IMR-90 (cell line): ENCODE results near the gene FAHD1. TPM values are rescaled to one million over a fixed set of nuclear protein-coding genes. Genes with fewer than 3 reads are reported as not detected.
A peak's percentile ranks its signal among the peaks of the same experiment; 100 is the strongest.

Experiments
- BHLHE40 ChIP-seq: fragments of 150-350 bp; IDR thresholded peaks from 2 replicates; pipeline ENCODE4 v1.6.1; 2016; ENCODE audit warnings: mild to moderate bottlenecking, low read depth, low read length
- CEBPB ChIP-seq: IDR thresholded peaks from 2 replicates; pipeline ENCODE4 v1.6.1; 2012; ENCODE audit warnings: low read depth, low read length, improper control_type of control experiment
- RCOR1 ChIP-seq: IDR thresholded peaks from 2 replicates; pipeline ENCODE4 v1.6.1; 2012; ENCODE audit warnings: mild to moderate bottlenecking, low read length, improper control_type of control experiment; ENCODE audit not compliant: insufficient replicate concordance
- polyA plus RNA-seq, 3 experiments: library from polyadenylated mRNA; depleted of rRNA; stranded (reverse); fragments of >200 nt; gene quantifications; 2 replicates each; pipeline ENCODE4 v1.2.3, GENCODE V29; 2012; ENCODE audit warnings: low replicate concordance in 1 of 3
- total RNA-seq: library from RNA; depleted of rRNA; stranded (reverse); fragments of >200 nt; gene quantifications from 2 replicates; pipeline ENCODE4 v1.2.3, GENCODE V29; 2012
- TF ChIP-seq, protein P1 (sequence below): fragments of 150-350 bp; IDR thresholded peaks from 2 replicates; pipeline ENCODE4 v1.6.1; 2016; ENCODE audit warnings: low read depth, mild to moderate bottlenecking, low read length, moderate library complexity, borderline replicate concordance

FAHD1 gene
- total and polyA plus RNA-seq, 2 of the 4 experiments (the other 2 are of a cell fraction): 65.3 to 85.9 TPM

DNA sequence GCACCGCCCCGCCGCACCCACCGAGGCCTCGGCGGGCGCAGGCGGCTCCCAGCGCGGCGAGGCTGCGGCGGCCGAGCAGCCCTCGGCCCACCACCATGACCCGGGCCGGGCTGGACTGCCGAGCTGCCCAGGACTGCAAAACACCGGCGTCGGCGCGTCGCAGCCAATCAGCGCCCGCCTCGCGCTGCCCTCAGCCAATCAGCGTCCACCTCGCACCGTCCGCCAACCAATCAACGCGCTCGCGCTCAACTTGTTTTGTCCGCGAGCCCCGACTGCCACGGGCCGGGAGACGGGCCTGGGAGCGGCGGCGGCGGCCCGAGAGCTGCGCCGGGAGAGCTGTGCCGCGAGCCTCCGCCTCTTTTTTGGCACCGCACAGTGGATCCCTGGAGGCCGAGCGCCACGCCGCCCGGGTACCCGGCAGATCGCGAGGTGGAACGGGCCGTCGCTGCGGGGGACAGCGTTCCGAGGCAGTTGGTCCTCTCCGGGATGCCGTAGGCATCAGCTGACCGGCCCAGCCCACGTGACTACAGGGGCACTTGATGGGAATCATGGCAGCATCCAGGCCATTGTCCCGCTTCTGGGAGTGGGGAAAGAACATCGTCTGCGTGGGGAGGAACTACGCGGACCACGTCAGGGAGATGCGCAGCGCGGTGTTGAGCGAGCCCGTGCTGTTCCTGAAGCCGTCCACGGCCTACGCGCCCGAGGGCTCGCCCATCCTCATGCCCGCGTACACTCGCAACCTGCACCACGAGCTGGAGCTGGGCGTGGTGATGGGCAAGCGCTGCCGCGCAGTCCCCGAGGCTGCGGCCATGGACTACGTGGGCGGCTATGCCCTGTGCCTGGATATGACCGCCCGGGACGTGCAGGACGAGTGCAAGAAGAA is at the start of gene FAHD1, which contains the start of gene HAGH (continued):
- TF ChIP-seq, protein P1, sequence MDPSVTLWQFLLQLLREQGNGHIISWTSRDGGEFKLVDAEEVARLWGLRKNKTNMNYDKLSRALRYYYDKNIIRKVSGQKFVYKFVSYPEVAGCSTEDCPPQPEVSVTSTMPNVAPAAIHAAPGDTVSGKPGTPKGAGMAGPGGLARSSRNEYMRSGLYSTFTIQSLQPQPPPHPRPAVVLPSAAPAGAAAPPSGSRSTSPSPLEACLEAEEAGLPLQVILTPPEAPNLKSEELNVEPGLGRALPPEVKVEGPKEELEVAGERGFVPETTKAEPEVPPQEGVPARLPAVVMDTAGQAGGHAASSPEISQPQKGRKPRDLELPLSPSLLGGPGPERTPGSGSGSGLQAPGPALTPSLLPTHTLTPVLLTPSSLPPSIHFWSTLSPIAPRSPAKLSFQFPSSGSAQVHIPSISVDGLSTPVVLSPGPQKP: no peak
- peak; percentile 73; the same call in 1 of the 2 replicates for TF ChIP-seq BHLHE40
- TF ChIP-seq CEBPB: no peak
- peak; percentile 12 for TF ChIP-seq RCOR1
